HG03442 (cell line): Measurements from ENCODE around the gene PARK7.

Experiments
- ATAC-seq: cut with Tn5 transposase; IDR thresholded peaks from one replicate; pipeline ENCODE4 v1.9.1; 2021; ENCODE audit warnings: mild to moderate bottlenecking, moderate library complexity; ENCODE audit not compliant: unreplicated experiment

Gene PARK7

GRCh38 chr1:7980984-7981383 lies 19.5 kb downstream of the PARK7 start:
- ATAC-seq, result no peak

GRCh38 chr1:7983086-7983778 lies 21.7 kb downstream of the PARK7 start:
- ATAC-seq, result no peak

GRCh38 chr1:7984811-7985210 lies 23.3 kb downstream of the PARK7 start:
- ATAC-seq, result no peak

GRCh38 chr1:7985851-7986612 lies 24.5 kb downstream of the PARK7 start:
- ATAC-seq, result no peak

GRCh38 chr1:7987528-7987927 lies 26.0 kb downstream of the PARK7 start:
- ATAC-seq, result no peak

- ATAC-seq, result no peak
Observed at GRCh38 chr1:7988576-7988975, 27.1 kb downstream of the PARK7 start.

GRCh38 chr1:7989762-7990428 lies 28.4 kb downstream of the PARK7 start:
- no peak for ATAC-seq

- no peak for ATAC-seq
Observed at GRCh38 chr1:7991504-7992440, 30.3 kb downstream of the PARK7 start.

- no peak for ATAC-seq
Observed at GRCh38 chr1:7992885-7993284, 31.4 kb downstream of the PARK7 start.

- ATAC-seq, result peak; percentile 78
Observed at GRCh38 chr1:7993593-7994479, 32.3 kb downstream of the PARK7 start.

GRCh38 chr1:7994827-7995226 lies 33.3 kb downstream of the PARK7 start:
- ATAC-seq, result no peak

GRCh38 chr1:7995437-7995836 lies 33.9 kb downstream of the PARK7 start:
- no peak for ATAC-seq

GRCh38 chr1:8002329-8002910 lies 40.9 kb downstream of the PARK7 start:
- ATAC-seq, result no peak

- no peak for ATAC-seq
Observed at GRCh38 chr1:8002921-8003320, 41.4 kb downstream of the PARK7 start.

GRCh38 chr1:8003438-8004112 lies 42.1 kb downstream of the PARK7 start:
- no peak for ATAC-seq

- ATAC-seq, result no peak
Observed at GRCh38 chr1:8004113-8004802, 42.7 kb downstream of the PARK7 start.

GRCh38 chr1:8004803-8005573 lies 43.5 kb downstream of the PARK7 start:
- ATAC-seq, result no peak
